AG09319 (cell line): ENCODE results near the gene RNASE9.
"Not testable (repeated sequence)": the region's sequence is repeated elsewhere in the genome, so short reads cannot be mapped to it uniquely, and the experiment has no call there.

Experiments used
- DNase-seq: peaks from one replicate; pipeline ENCODE4 v3.0.0-alpha.2; 2010; ENCODE audit warnings: low read depth; ENCODE audit errors: extremely low read depth
- CTCF ChIP-seq: IDR thresholded peaks from 2 replicates; pipeline ENCODE4 v1.5.1; 2011; ENCODE audit warnings: low read depth, mild to moderate bottlenecking, inconsistent platforms, low read length, moderate library complexity

RNASE9 gene

GRCh38 chr14:20606190-20606901 is 45.5 kb upstream of the RNASE9 start:
- TF ChIP-seq CTCF, result peak; percentile 36

GRCh38 chr14:20603813-20604690 is 43.2 kb upstream of the RNASE9 start:
- no peak for DNase-seq
- TF ChIP-seq CTCF, result no peak

More at GRCh38 chr14:20606190-20606901, 45.5 kb upstream of the RNASE9 start:
- DNase-seq, result no peak

GRCh38 chr14:20602583-20602982 is 41.7 kb upstream of the RNASE9 start:
- no peak for DNase-seq
- no peak for TF ChIP-seq CTCF

GRCh38 chr14:20601522-20601921 is 40.7 kb upstream of the RNASE9 start:
- no peak for DNase-seq
- TF ChIP-seq CTCF, result no peak

GRCh38 chr14:20597108-20597507 is 36.3 kb upstream of the RNASE9 start:
- TF ChIP-seq CTCF, result no peak
- no peak for DNase-seq

- DNase-seq, result not testable (repeated sequence)
These were observed 34.9 kb upstream of the RNASE9 start for GRCh38 chr14:20595726-20596125.

- DNase-seq, result no peak
- no peak for TF ChIP-seq CTCF
These were observed 31.7 kb upstream of the RNASE9 start for GRCh38 chr14:20592574-20592973.
